GM21528 (cell line): Measurements from ENCODE around the gene CFAP46.
"Not testable (repeated sequence)": the region's sequence is repeated elsewhere in the genome, so short reads cannot be mapped to it uniquely, and the experiment has no call there.

Experiments used
- ATAC-seq: cut with Tn5 transposase; IDR thresholded peaks from one replicate; pipeline ENCODE4 v1.9.1; 2021; ENCODE audit warnings: mild to moderate bottlenecking, moderate library complexity; ENCODE audit not compliant: unreplicated experiment, low FRiP score

The CFAP46 gene

DNA sequence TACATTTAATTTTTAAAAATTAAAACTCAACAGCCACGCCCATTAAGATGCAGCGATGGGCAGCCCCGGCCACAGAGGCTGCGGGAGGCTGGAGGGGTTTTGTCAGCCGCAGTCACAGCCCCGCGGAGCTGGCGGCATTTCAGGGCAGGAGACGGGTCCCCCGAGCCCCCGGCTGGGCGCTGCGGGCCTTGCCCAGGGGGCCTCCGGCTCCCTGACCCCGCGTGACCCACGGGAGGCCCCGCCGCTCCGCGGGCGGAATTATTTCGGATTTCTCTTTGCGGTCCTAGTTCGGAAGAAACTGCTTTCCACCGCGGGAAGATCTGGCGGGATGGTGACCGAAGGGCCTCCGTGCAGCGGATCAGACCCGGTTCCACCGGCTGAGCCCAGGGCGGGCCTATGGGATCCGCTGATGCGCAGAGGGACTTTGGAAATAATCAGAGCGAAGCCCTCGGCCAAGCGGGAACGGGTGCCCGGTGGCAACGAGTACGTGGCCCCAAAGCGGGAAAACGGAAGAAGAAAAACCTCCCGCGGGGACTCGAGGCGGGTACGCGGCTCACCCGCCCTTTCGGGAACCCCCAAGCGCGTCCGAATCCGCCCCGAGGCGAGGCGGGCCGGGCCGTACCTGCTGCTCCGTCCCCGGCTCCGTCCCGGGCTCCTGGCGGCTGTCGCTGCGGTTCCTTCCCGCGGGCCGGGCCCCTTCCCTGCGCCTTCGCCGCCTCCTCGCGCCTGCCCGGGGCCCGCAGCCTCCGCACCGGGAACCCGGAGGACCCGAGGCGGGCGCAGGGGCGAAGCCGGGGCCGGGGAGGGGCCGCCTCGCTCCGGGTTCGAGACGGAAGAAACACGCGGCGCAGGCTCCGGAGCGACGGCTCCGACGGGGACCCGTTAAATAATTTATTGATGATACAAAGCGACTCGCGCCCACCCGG lies 158.2 kb downstream of the CFAP46 start:
- no peak for ATAC-seq

DNA sequence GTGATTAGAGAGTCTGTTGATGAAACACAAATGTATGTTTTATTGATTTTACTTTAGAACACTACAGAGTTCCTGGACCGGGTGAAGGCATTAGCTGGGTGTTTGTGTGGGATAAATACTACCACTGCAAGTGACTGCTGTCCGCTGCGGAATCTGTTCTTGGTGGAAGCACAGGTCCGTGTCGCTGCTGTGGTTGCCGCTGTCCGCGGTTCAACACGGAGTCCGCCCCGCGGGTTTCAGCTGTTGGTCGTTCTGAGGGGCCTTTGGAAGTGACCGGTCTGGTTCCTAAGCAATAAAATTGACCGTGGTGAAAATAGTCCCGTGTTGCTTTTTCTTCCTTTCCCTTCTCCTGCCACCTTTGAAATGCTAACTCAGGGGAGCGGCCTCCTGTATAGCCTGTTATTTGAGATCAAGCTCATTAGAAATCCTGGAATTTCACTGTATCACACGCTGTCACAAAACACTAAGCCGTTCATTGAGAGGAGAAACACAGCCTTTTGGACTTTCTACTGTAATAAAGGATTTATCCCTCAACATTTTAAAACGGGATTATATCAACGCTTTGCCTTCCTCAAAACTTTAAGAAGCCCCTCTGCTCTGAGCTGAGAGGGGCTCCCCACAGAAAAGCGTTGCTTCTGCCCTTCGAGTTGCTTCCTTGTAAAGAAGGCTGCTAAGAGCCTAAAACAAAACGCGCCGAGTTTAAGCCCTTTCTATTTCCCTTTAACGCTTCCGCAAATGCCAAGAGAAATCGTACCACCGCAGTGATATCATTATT lies 159.0 kb downstream of the CFAP46 start:
- ATAC-seq: no peak

DNA sequence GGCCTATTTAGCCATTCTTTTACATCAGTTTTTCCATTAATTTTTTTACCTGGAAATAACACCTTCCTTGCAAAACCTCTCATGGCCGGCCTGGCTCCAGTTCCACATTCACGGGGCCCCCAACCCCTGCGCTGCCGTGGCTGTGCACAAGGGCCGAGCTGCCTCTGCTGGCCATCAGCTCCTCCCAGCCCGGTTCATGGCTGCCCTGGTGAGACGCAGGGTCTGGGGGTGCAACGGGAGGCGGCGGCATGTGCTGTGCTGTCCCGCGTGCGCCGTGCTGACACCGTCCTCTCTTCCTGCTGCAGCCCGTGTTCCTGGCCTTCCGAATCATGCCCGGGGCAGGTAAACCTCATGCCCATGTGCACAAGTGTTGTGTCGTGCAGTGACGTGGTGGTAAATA lies 160.8 kb downstream of the CFAP46 start:
- no peak for ATAC-seq

GRCh38 chr10:132780356-132780755 lies 162.0 kb downstream of the CFAP46 start:
- ATAC-seq: no peak

DNA sequence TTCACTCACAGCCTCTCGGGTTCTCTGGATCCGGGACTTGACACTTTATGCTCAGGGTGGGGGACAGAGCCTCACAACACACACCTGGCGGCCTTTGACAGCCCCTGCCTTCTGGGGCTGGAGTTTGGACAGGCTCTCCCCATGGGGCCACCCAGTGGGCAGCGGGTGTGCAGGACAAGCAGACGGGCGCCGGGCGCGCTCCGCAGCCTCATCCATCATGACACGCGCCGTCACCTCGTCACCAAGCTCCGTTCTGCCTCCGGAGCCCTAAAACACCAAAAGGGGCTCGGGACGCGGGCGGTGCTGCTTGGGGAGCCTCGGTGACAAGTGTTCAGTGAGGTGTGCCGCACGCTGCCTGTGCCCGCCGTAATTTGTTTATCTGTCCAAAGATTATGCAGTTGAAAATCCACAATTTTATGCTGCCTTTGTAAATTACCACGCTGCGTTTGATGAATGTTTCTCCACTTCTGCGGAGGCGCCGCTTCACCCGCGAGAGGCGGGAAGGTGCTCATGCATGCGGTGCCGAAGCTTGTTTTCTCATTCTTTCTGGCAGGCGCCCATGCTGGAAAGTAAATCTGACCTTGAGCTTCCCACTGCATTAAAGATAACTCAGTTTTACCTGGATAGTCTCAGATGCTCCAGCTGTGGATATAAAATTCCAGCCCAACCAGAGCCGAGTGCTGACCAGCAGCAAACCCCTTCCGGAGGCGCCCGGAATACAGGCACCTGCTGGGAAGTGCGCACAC lies 162.6 kb downstream of the CFAP46 start:
- ATAC-seq: no peak

- no peak for ATAC-seq
These were observed 164.9 kb downstream of the CFAP46 start for GRCh38 chr10:132777441-132777840.

- no peak for ATAC-seq
These were observed 165.5 kb downstream of the CFAP46 start for GRCh38 chr10:132776821-132777220.

- no peak for ATAC-seq
These were observed 166.2 kb downstream of the CFAP46 start for GRCh38 chr10:132776186-132776585.

DNA sequence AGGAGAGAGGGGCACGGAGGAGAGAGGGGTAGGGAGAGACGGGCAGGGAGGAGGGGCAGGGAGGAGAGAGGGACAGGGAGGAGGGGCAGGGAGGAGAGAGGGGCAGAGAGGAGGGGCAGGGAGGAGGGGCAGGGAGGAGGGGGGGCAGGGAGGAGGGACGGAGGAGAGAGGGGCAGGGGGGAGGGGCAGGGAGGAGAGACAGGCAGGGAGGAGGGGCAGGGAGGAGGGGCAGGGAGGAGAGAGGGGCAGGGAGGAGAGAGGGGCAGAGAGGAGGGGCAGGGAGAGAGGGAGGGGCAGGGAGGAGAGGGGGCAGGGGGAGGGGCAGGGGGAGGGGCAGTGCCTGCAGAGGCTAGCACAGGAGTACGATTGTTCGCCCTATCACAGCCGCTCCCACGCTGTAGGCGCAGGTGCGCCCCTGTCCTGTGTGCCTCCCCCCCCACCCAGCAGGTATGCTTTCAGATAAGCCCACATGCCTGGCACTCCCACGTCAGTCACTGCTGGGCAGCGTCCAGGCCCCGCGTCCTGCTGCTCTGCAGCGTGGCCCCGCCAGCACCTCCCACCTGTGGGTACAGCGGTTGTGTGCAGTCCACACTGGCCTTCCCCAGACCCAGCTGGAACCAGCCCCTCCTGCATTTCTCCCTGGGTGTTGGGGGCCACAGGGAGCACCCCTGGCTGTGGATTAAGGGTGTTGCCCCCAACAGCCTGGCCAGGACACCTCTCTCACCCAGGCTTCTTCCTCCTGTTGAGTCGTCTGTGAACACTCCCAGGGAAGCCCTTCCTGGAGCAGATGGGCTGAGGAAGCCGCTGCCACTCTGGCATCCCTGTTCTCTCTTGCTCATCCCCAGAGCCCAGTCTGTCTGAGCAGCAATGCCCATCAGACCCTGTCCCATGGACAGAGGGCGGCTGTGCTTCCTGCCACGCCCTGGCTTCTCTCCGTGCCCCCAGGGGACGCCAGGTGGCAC lies 167.2 kb downstream of the CFAP46 start:
- ATAC-seq: no peak

- ATAC-seq: no peak
These were observed 168.0 kb downstream of the CFAP46 start for GRCh38 chr10:132774181-132774901.

- ATAC-seq: not testable (repeated sequence)
These were observed 169.6 kb downstream of the CFAP46 start for GRCh38 chr10:132772816-132773215.

DNA sequence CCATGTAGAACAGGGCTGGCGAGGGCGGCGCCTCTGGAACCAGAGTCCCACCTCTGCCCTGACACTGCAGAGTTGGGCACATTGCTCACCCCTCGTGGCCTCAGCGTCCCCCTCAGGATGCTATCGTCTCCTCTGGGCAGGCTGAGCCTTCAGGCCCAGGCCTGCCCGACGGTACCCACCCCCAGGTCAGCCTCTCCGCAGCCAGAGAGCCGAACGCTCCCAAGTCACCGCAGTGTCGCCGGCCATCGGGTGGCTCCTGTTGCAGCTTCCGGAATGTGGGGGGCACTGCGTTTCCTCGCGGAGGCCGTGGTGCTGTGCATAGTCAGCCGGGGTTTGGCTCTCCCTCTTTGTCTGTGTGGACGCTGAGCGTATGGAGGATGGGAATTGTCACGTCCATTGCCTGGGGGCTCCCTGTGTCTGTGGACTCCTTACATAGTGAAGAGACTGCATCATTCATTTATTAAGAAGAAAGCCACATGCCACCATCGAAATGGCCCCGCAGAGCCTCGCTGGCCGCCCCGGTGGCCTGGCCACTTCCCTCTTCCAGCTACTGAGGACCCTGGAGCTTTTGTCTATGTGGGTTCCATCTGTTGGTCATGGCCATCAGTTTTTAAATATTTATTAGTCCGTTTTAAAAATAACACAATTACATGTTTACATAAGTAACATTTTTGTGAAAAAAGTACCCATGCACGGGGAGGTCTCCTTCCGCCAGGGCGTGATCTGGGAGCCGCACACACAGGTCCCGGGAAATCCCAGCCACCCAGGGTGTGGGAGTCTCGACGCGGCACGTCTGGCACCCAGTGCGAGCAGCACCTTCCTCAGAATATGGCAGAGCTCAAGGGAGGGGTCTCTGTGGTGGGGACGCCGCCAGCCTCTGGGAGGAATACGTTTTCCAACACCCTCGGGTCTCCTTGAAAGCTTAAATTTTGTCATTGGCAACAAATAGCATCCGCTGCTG lies 172.0 kb downstream of the CFAP46 start:
- ATAC-seq: no peak

GRCh38 chr10:132768346-132769248 lies 173.8 kb downstream of the CFAP46 start:
- ATAC-seq: no peak

DNA sequence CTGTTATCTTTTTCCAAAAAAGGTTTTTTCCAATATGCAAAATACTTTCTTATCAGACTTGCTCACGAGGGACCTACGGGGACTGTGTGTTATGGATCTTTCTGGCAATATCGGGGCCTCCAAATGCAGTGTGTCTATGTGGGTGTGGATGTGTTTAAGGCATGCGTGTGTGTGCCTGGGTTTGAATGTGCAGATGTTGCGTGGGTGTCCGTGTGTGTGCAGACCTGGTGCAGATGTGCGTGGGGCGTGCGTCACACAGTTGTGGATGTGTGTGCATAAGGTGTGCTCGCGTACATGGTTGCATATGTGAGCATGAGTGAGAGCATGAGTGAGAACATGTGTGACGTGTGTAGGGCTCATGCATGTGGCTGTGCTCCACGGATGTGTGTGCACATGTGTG lies 176.1 kb downstream of the CFAP46 start:
- ATAC-seq: no peak

DNA sequence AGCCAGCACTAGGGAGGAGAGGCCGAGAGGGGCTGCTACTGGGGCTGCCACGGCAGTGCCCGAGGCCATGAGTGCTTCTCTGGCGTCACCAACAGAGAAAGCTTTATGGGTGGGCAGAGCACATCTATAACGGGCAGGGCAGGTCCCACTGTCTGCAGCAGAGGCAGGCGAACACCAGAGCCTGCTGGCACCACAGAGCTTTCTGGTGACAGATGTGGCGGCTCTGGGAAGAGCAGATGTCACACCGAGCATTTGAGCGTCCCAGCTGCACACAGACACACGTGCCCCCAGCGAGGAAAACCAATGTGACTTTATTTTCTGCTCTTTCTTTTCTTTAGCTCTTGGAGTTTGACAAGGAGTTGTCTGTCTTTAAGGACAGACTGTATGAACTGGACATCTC lies 176.9 kb downstream of the CFAP46 start:
- no peak for ATAC-seq

GRCh38 chr10:132764108-132764507 lies 178.3 kb downstream of the CFAP46 start:
- ATAC-seq: no peak

DNA sequence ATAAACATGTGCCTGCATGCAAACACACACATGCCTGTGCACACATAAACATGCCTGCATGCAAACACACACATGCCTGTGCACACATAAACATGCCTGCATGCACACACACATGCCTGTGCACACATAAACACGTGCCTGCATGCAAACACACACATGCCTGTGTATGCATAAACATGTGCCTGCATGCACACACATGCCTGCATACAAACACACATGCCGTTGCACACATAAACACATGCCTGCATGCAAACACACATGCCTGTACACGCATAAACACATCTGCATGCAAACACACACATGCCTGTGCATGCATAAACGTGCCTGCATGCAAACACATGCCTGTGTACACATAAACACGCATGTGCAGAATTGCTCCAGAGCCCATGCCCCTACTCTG lies 178.8 kb downstream of the CFAP46 start:
- no peak for ATAC-seq
